HL-60 (cell line): ENCODE data around the gene CLEC2B.

Experiments
- DNase-seq, 2 experiments: peaks; one replicate each; pipeline ENCODE4 v3.0.0-alpha.2; 2010 to 2020; ENCODE audit warnings: low read depth in 1 of 2, low spot score in 1 of 2
- H3K27ac ChIP-seq: fragments of 250-450 bp; sonication (Bioruptor Pico); replicated peaks from 2 replicates; pipeline ENCODE4 v1.5.1; 2020; ENCODE audit warnings: mild to moderate bottlenecking, moderate library complexity
- H3K27me3 ChIP-seq: fragments of 250-450 bp; sonication (Bioruptor Pico); 2 replicates; pipeline ENCODE4 v1.5.1; 2021; ENCODE audit warnings: mild to moderate bottlenecking, moderate library complexity; ENCODE audit not compliant: insufficient read depth, poor library complexity, severe bottlenecking
- H3K4me3 ChIP-seq: replicated peaks from 2 replicates; pipeline ENCODE4 v1.5.1; 2011; ENCODE audit warnings: mild to moderate bottlenecking, control low read depth, low read length; ENCODE audit not compliant: insufficient read depth
- CTCF ChIP-seq: IDR thresholded peaks from one replicate; pipeline ENCODE4 v1.5.1; 2011; ENCODE audit warnings: low read length, control low read depth, inconsistent platforms; ENCODE audit not compliant: insufficient read depth
- GABPA ChIP-seq: IDR thresholded peaks from 2 replicates; pipeline ENCODE4 v1.6.1; 2012; ENCODE audit warnings: low read depth
- POLR2AphosphoS5 ChIP-seq: IDR thresholded peaks from 2 replicates; pipeline ENCODE4 v1.6.1; 2012; ENCODE audit warnings: low read depth
- REST ChIP-seq: IDR thresholded peaks from 2 replicates; pipeline ENCODE4 v1.6.1; 2012; ENCODE audit warnings: low read depth; ENCODE audit not compliant: insufficient replicate concordance
- SPI1 ChIP-seq: IDR thresholded peaks from 2 replicates; pipeline ENCODE4 v1.6.1; 2012; ENCODE audit warnings: low read depth, mild to moderate bottlenecking, borderline replicate concordance

Gene CLEC2B

GRCh38 chr12:9856894-9857293 lies 12.3 kb downstream of the CLEC2B start:
- Histone ChIP-seq H3K27me3 (no peaks in the 10 kb centered on the region), H3K4me3 (no peak overlapping the region)
- TF ChIP-seq SPI1 (peak; percentile 70), POLR2AphosphoS5 (no peak)

GRCh38 chr12:9856151-9856550 lies 13.0 kb downstream of the CLEC2B start:
- Histone ChIP-seq H3K27ac (no peak overlapping the region), H3K4me3 (no peak overlapping the region), H3K27me3 (no peaks in the 10 kb centered on the region)
- DNase-seq: peak in 1 of 2 experiments; percentile 20
- no peak for TF ChIP-seq POLR2AphosphoS5
- TF ChIP-seq SPI1: peak; percentile 31; the same call in 1 of the 2 replicates

More at GRCh38 chr12:9856894-9857293, 12.3 kb downstream of the CLEC2B start:
- no peak for DNase-seq
- no peak overlapping the region for H3K27ac ChIP-seq

- Histone ChIP-seq H3K4me3 (no peak overlapping the region), H3K27me3 (no peaks in the 10 kb centered on the region), H3K27ac (no peak overlapping the region)
- DNase-seq: no peak
- TF ChIP-seq SPI1 (no peak), REST (no peak), GABPA (no peak), POLR2AphosphoS5 (no peak), CTCF (no peak)
Observed at GRCh38 chr12:9851927-9852326, 17.2 kb downstream of the CLEC2B start.

- Histone ChIP-seq H3K4me3 (no peak overlapping the region), H3K27ac (no peak overlapping the region), H3K27me3 (no peaks in the 10 kb centered on the region)
- DNase-seq: no peak
- TF ChIP-seq CTCF: no peak
- no peak for TF ChIP-seq POLR2AphosphoS5
- no peak for TF ChIP-seq GABPA
- no peak for TF ChIP-seq REST
- no peak for TF ChIP-seq SPI1
Observed at GRCh38 chr12:9851050-9851449, 18.1 kb downstream of the CLEC2B start.

- Histone ChIP-seq H3K4me3 (no peak overlapping the region), H3K27me3 (no peaks in the 10 kb centered on the region), H3K27ac (no peak overlapping the region)
- DNase-seq: no peak
- TF ChIP-seq REST (no peak), SPI1 (no peak), POLR2AphosphoS5 (no peak), CTCF (no peak), GABPA (no peak)
Observed at GRCh38 chr12:9848899-9849298, 20.3 kb downstream of the CLEC2B start.
